GM23338 (cell line): Measurements from ENCODE around the gene SPOPL. TPM values are rescaled to one million over a fixed set of nuclear protein-coding genes. Genes with fewer than 3 reads are reported as not detected.

ENCODE experiments used
- ATAC-seq: fragments of 200-7000 bp; cut with Tn5 transposase; 3 replicates; pipeline ENCODE4 v1.9.1; 2020
- DNase-seq: peaks from one replicate; pipeline ENCODE4 v3.0.0-alpha.2; 2015; ENCODE audit warnings: low spot score
- H2AFZ ChIP-seq: fragments of 200-600 bp; sonication (generic); 2 replicates; pipeline ENCODE4 v1.8.0; 2016; ENCODE audit warnings: antibody characterized with exemption, mild to moderate bottlenecking, moderate library complexity
- H3F3A ChIP-seq: fragments of 200-600 bp; sonication (generic); replicated peaks from 2 replicates; pipeline ENCODE4 v1.8.0; 2017; ENCODE audit warnings: antibody characterized with exemption, mixed run types, low read depth
- H3K27ac ChIP-seq: fragments of 200-600 bp; sonication (generic); 2 replicates; pipeline ENCODE4 v1.6.1; 2016; ENCODE audit warnings: low read depth
- H3K27me3 ChIP-seq: fragments of 200-600 bp; sonication (generic); 2 replicates; pipeline ENCODE4 v1.8.0; 2016; ENCODE audit warnings: mild to moderate bottlenecking, mixed run types, moderate library complexity; ENCODE audit not compliant: insufficient read depth
- H3K36me3 ChIP-seq: fragments of 200-600 bp; sonication (generic); 2 replicates; pipeline ENCODE4 v1.8.0; 2016; ENCODE audit warnings: mild to moderate bottlenecking; ENCODE audit not compliant: insufficient read depth
- H3K4me1 ChIP-seq: fragments of 200-600 bp; sonication (generic); 2 replicates; pipeline ENCODE4 v1.8.0; 2016; ENCODE audit warnings: mild to moderate bottlenecking, moderate library complexity; ENCODE audit not compliant: insufficient read depth
- H3K4me2 ChIP-seq: fragments of 200-600 bp; sonication (generic); 2 replicates; pipeline ENCODE4 v1.7.1; 2017; ENCODE audit warnings: mixed run types
- H3K4me3 ChIP-seq: fragments of 200-600 bp; sonication (generic); 2 replicates; pipeline ENCODE4 v1.6.1; 2016; ENCODE audit warnings: mixed run types
- H3K79me2 ChIP-seq: fragments of 200-600 bp; sonication (generic); replicated peaks from 2 replicates; pipeline ENCODE4 v1.8.0; 2017; ENCODE audit warnings: mild to moderate bottlenecking; ENCODE audit not compliant: insufficient read depth
- H3K9me2 ChIP-seq: fragments of 200-600 bp; sonication (generic); 2 replicates; pipeline ENCODE4 v1.8.0; 2017; ENCODE audit not compliant: insufficient read depth
- H4K20me1 ChIP-seq: fragments of 200-600 bp; sonication (generic); replicated peaks from 2 replicates; pipeline ENCODE4 v1.8.0; 2017; ENCODE audit warnings: mild to moderate bottlenecking; ENCODE audit not compliant: insufficient read depth
- H3K27ac Mint-ChIP-seq: 2 replicates; pipeline ENCODE4 v1.8.0; 2020; ENCODE audit warnings: inconsistent platforms, mild to moderate bottlenecking, moderate library complexity, mixed read lengths
- H3K27me3 Mint-ChIP-seq: 3 replicates; pipeline ENCODE4 v1.8.0; 2022; ENCODE audit warnings: low read depth, mild to moderate bottlenecking, moderate library complexity, mixed read lengths, inconsistent platforms; ENCODE audit not compliant: insufficient read depth, poor library complexity
- H3K36me3 Mint-ChIP-seq: 3 replicates; pipeline ENCODE4 v1.8.0; 2021; ENCODE audit warnings: low read depth, mild to moderate bottlenecking, inconsistent platforms, moderate library complexity, mixed read lengths
- H3K4me1 Mint-ChIP-seq: 3 replicates; pipeline ENCODE4 v1.8.0; 2020; ENCODE audit warnings: mild to moderate bottlenecking, inconsistent platforms, mixed read lengths
- H3K4me3 Mint-ChIP-seq: 3 replicates; pipeline ENCODE4 v1.8.0; 2021; ENCODE audit warnings: moderate library complexity, mild to moderate bottlenecking, inconsistent platforms, mixed read lengths
- H3K9me3 Mint-ChIP-seq: 3 replicates; pipeline ENCODE4 v1.8.0; 2020; ENCODE audit warnings: moderate library complexity, mild to moderate bottlenecking, inconsistent platforms, mixed read lengths
- CREB1 ChIP-seq: fragments of 250-450 bp; sonication (Bioruptor Pico); IDR thresholded peaks from 2 replicates; pipeline ENCODE4 v1.5.0; 2020; ENCODE audit warnings: low read depth, mild to moderate bottlenecking, moderate library complexity
- CTCF ChIP-seq, 2 experiments: fragments of 200-600 bp in 1 of 2; sonication (generic) in 1 of 2; conservative IDR thresholded peaks; 2 replicates each; pipeline versions ENCODE4 v1.5.1 to v1.6.1; 2016 to 2017; ENCODE audit warnings: antibody characterized with exemption in 2 of 2, low read depth in 2 of 2, mild to moderate bottlenecking in 2 of 2, moderate library complexity in 1 of 2
- ETS1 ChIP-seq: IDR thresholded peaks from 2 replicates; pipeline ENCODE4 v1.6.1; 2016; ENCODE audit warnings: antibody characterized with exemption
- EZH2 ChIP-seq: fragments of 200-600 bp; sonication (generic); IDR thresholded peaks from one replicate; pipeline ENCODE4 v1.8.0; 2017; ENCODE audit warnings: antibody characterized with exemption, mild to moderate bottlenecking, low read depth; ENCODE audit not compliant: unreplicated experiment
- EZH2phosphoT487 ChIP-seq: fragments of 200-600 bp; sonication (generic); IDR thresholded peaks from one replicate; pipeline ENCODE4 v1.8.1; 2018; ENCODE audit warnings: antibody characterized with exemption; ENCODE audit not compliant: unreplicated experiment
- JUNB ChIP-seq: IDR thresholded peaks from one replicate; pipeline ENCODE4 v1.6.1; 2016; ENCODE audit warnings: antibody characterized with exemption; ENCODE audit not compliant: unreplicated experiment
- NANOG ChIP-seq: IDR thresholded peaks from 2 replicates; pipeline ENCODE4 v1.6.1; 2016; ENCODE audit warnings: antibody characterized with exemption, borderline replicate concordance
- POLR2AphosphoS5 ChIP-seq: IDR thresholded peaks from 2 replicates; pipeline ENCODE4 v1.6.1; 2016; ENCODE audit warnings: antibody characterized with exemption, low read depth
- REST ChIP-seq: IDR thresholded peaks from one replicate; pipeline ENCODE4 v1.6.1; 2018; ENCODE audit warnings: antibody characterized with exemption; ENCODE audit not compliant: unreplicated experiment
- STAT1 ChIP-seq: IDR thresholded peaks from one replicate; pipeline ENCODE4 v1.6.1; 2016; ENCODE audit warnings: antibody characterized with exemption; ENCODE audit not compliant: unreplicated experiment
- ZNF114 ChIP-seq: fragments of 250-450 bp; sonication (Bioruptor Pico); IDR thresholded peaks from 2 replicates; pipeline ENCODE4 v1.5.0; 2020; ENCODE audit warnings: mild to moderate bottlenecking, moderate library complexity
- ZNF331 ChIP-seq: fragments of 250-450 bp; sonication (Bioruptor Pico); IDR thresholded peaks from 2 replicates; pipeline ENCODE4 v1.5.0; 2020; ENCODE audit warnings: low read depth, mild to moderate bottlenecking, moderate library complexity
- ZNF462 ChIP-seq: fragments of 250-450 bp; sonication (Bioruptor Pico); IDR thresholded peaks from 2 replicates; pipeline ENCODE4 v1.5.0; 2020; ENCODE audit warnings: mild to moderate bottlenecking, moderate library complexity
- polyA plus RNA-seq: library from polyadenylated mRNA; unstranded; fragments of >200 nt; fragmentation: Nextera tagmentation; extraction: Ambion mirVana; gene quantifications from 2 replicates; pipeline ENCODE4 v1.2.1, GENCODE V29; 2016
- total RNA-seq: library from RNA; depleted of rRNA; stranded (reverse); fragments of >200 nt; shearing (Covaris generic); gene quantifications from 2 replicates; pipeline ENCODE4 v1.2.3, GENCODE V29; 2014

SPOPL gene
- total and polyA plus RNA-seq, 2 experiments from 2014 or later, result 4.5 to 15.4 TPM

GRCh38 chr2:138485019-138485418 is 16.6 kb upstream of the SPOPL start:
- H3K27ac ChIP-seq, result no peak overlapping the region
- no peak for DNase-seq
- no peak overlapping the region for H3K4me2 ChIP-seq
- H3F3A ChIP-seq, result no peaks in the 10 kb centered on the region
- no peak overlapping the region for H2AFZ ChIP-seq
- H3K27ac Mint-ChIP-seq, result no peak overlapping the region
- H3K4me3 ChIP-seq, result no peak overlapping the region
- H3K27me3 Mint-ChIP-seq, result no peaks in the 10 kb centered on the region
- no peaks in the 10 kb centered on the region for H3K4me1 Mint-ChIP-seq
- no peaks in the 10 kb centered on the region for H3K36me3 ChIP-seq
- H3K4me1 ChIP-seq, result no peaks in the 10 kb centered on the region
- H3K27me3 ChIP-seq, result no peaks in the 10 kb centered on the region
- TF ChIP-seq CREB1, result no peak
- TF ChIP-seq JUNB, result no peak
- TF ChIP-seq ETS1, result no peak
- no peak for TF ChIP-seq EZH2
- TF ChIP-seq CTCF (conservative IDR thresholded peaks at IDR 0.05; ENCODE audit: low read depth in 2 of 2), result no peak
- no peak for TF ChIP-seq STAT1
- no peak for TF ChIP-seq POLR2AphosphoS5
- no peak for TF ChIP-seq NANOG
- TF ChIP-seq ZNF331 (CRISPR knock-in tag), result no peak
- no peak for TF ChIP-seq ZNF462 (CRISPR knock-in tag)
- TF ChIP-seq EZH2phosphoT487, result no peak
- TF ChIP-seq REST, result no peak
- no peak for TF ChIP-seq ZNF114 (CRISPR knock-in tag)
- no peaks in the 10 kb centered on the region for H3K9me2 ChIP-seq
- ATAC-seq, result no peak
- H3K4me3 Mint-ChIP-seq, result no peak overlapping the region
- H4K20me1 ChIP-seq, result no peaks in the 10 kb centered on the region
- peaks cover 4% of the 10 kb centered on the region; the same call in 2 of the 3 replicates for H3K9me3 Mint-ChIP-seq
- no peaks in the 10 kb centered on the region for H3K79me2 ChIP-seq
- H3K36me3 Mint-ChIP-seq, result peaks cover 5% of the 10 kb centered on the region; the same call in 1 of the 3 replicates
